Measurements from ENCODE around the gene SLC51B. TPM values are rescaled to one million over a fixed set of nuclear protein-coding genes. Genes with fewer than 3 reads are reported as not detected.

Gene SLC51B
- total RNA-seq = not detected
- total RNA-seq (2013) = not detected

DNA sequence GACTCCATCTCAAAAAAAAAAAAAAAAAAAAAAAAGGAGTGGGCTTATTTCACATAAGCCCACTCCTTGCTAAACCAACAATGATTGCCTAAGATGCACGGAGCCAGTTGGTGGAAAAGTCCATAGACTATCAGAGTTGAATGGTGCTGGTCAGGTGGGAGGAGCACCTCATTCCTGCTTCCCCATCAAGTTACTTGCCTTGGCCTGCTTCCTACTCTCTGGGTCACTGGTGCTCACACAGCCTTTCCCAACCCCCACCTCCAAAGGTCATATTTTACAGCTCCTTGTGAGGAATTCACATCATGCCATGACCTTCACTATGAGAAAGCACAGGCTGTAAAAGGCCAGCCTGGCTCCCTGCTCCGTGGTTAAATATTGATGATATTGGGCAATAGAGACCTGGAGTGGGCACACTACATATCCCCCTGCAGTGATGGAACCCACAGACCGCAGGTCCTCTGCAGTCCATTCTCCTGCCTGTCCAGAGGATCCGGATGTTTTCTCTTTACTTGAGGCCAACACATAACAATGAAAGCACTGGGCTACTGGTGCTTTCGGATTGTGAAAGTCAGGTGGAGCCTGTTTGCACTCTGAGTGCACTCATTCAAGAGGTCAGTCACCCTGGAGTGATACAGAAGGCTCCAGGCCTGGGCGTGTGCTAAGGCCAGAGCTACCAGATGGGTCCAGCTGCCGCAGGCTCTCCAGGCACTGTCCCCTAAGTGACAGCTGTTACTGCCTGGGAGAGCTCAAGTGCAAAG is at the start of gene SLC51B:
Gene SLC51B, plus strand, starts transcription at position 664 of the 758 bp plus-strand sequence. CDS start 4,618 bp downstream, outside the sequence.
- Histone ChIP-seq H3K4me3 (ENCODE audit: low read length) (no peak within 1 kb of the TSS), H3K27ac (ENCODE audit: low read length) (no peak within 1 kb of the TSS), H3K27me3 (ENCODE audit: control insufficient read depth, insufficient read depth, low read length) (no peaks in the 10 kb centered on the region), H3K9me3 (ENCODE audit: control insufficient read depth, insufficient read depth, low read length) (no peaks in the 10 kb centered on the region), H3K4me1 (ENCODE audit: control insufficient read depth, insufficient read depth, low read length) (peaks cover 9% of the 10 kb centered on the region), H3K36me3 (ENCODE audit: control insufficient read depth, insufficient read depth, low read length) (no peaks in the 10 kb centered on the region)
- 93% methylated on average over 7 of the region's 7 CpGs for WGBS (ENCODE audit: insufficient coverage)
- no peak for DNase-seq
- Mint-ChIP-seq H3K9me3 (no peaks in the 10 kb centered on the region), H3K36me3 (no peaks in the 10 kb centered on the region), H3K27me3 (ENCODE audit: low read depth in 2 of 2) (peaks cover 0 to 3% of the 10 kb centered on the region in 2 donors), H3K4me1 (peaks cover 9% of the 10 kb centered on the region in 2 donors), H3K4me3 (no peak within 1 kb of the TSS), H3K27ac (no peak within 1 kb of the TSS)
- intact Hi-C loops (cut with micrococcal nuclease) = no loop called here
- no peak for TF ChIP-seq CTCF (IDR thresholded peaks at IDR 0.05)
- ATAC-seq = no peak

- intact Hi-C loops (cut with micrococcal nuclease) = no loop called here
- H3K4me3 ChIP-seq (ENCODE audit: low read length) = no peak overlapping the region
- no peak overlapping the region for H3K27ac ChIP-seq (ENCODE audit: low read length)
- Mint-ChIP-seq H3K36me3 (no peaks in the 10 kb centered on the region), H3K4me3 (no peak overlapping the region), H3K9me3 (no peaks in the 10 kb centered on the region), H3K27ac (no peak overlapping the region), H3K27me3 (ENCODE audit: low read depth in 2 of 2) (no peaks in the 10 kb centered on the region), H3K4me1 (no peaks in the 10 kb centered on the region)
- no peaks in the 10 kb centered on the region for H3K9me3 ChIP-seq (ENCODE audit: control insufficient read depth, insufficient read depth, low read length)
- ATAC-seq (no peak), DNase-seq (no peak)
- no peak for TF ChIP-seq CTCF (IDR thresholded peaks at IDR 0.05)
- WGBS (ENCODE audit: insufficient coverage) = 80% methylated on average over 5 of the region's 5 CpGs
- no peaks in the 10 kb centered on the region for H3K4me1 ChIP-seq (ENCODE audit: control insufficient read depth, insufficient read depth, low read length)
- H3K27me3 ChIP-seq (ENCODE audit: control insufficient read depth, insufficient read depth, low read length) = no peaks in the 10 kb centered on the region
- H3K36me3 ChIP-seq (ENCODE audit: control insufficient read depth, insufficient read depth, low read length) = no peaks in the 10 kb centered on the region
These were observed 48.1 kb upstream of the SLC51B start for GRCh38 chr15:64997066-64997465.

GRCh38 chr15:64997745-64998375 is 47.3 kb upstream of the SLC51B start:
- H3K9me3 Mint-ChIP-seq = no peaks in the 10 kb centered on the region
- H3K4me3 Mint-ChIP-seq = no peak overlapping the region
- intact Hi-C loops (cut with micrococcal nuclease) = no loop called here
- no peak for TF ChIP-seq CTCF (IDR thresholded peaks at IDR 0.05)
- Histone ChIP-seq H3K27me3 (ENCODE audit: control insufficient read depth, insufficient read depth, low read length) (no peaks in the 10 kb centered on the region), H3K36me3 (ENCODE audit: control insufficient read depth, insufficient read depth, low read length) (no peaks in the 10 kb centered on the region), H3K4me1 (ENCODE audit: control insufficient read depth, insufficient read depth, low read length) (no peaks in the 10 kb centered on the region), H3K9me3 (ENCODE audit: control insufficient read depth, insufficient read depth, low read length) (no peaks in the 10 kb centered on the region), H3K27ac (ENCODE audit: low read length) (no peak overlapping the region), H3K4me3 (ENCODE audit: low read length) (no peak overlapping the region)
- ATAC-seq = no peak
- 89% methylated on average over 4 of the region's 4 CpGs for WGBS (ENCODE audit: insufficient coverage)
- no peaks in the 10 kb centered on the region for H3K36me3 Mint-ChIP-seq
- DNase-seq = no peak
- H3K27me3 Mint-ChIP-seq (ENCODE audit: low read depth in 2 of 2) = no peaks in the 10 kb centered on the region
- no peaks in the 10 kb centered on the region for H3K4me1 Mint-ChIP-seq
- no peak overlapping the region for H3K27ac Mint-ChIP-seq

All from natural killer cell (primary cell).